ENCODE results near the gene METTL24. TPM values are rescaled to one million over a fixed set of nuclear protein-coding genes. Genes with fewer than 3 reads are reported as not detected.

METTL24 gene
- total and polyA plus RNA-seq, 2 of the 8 experiments (the other 6 are each of a cell fraction or from before 2014, with no cell fraction given), result 0.30 to 0.39 TPM

- TF ChIP-seq, protein P1, sequence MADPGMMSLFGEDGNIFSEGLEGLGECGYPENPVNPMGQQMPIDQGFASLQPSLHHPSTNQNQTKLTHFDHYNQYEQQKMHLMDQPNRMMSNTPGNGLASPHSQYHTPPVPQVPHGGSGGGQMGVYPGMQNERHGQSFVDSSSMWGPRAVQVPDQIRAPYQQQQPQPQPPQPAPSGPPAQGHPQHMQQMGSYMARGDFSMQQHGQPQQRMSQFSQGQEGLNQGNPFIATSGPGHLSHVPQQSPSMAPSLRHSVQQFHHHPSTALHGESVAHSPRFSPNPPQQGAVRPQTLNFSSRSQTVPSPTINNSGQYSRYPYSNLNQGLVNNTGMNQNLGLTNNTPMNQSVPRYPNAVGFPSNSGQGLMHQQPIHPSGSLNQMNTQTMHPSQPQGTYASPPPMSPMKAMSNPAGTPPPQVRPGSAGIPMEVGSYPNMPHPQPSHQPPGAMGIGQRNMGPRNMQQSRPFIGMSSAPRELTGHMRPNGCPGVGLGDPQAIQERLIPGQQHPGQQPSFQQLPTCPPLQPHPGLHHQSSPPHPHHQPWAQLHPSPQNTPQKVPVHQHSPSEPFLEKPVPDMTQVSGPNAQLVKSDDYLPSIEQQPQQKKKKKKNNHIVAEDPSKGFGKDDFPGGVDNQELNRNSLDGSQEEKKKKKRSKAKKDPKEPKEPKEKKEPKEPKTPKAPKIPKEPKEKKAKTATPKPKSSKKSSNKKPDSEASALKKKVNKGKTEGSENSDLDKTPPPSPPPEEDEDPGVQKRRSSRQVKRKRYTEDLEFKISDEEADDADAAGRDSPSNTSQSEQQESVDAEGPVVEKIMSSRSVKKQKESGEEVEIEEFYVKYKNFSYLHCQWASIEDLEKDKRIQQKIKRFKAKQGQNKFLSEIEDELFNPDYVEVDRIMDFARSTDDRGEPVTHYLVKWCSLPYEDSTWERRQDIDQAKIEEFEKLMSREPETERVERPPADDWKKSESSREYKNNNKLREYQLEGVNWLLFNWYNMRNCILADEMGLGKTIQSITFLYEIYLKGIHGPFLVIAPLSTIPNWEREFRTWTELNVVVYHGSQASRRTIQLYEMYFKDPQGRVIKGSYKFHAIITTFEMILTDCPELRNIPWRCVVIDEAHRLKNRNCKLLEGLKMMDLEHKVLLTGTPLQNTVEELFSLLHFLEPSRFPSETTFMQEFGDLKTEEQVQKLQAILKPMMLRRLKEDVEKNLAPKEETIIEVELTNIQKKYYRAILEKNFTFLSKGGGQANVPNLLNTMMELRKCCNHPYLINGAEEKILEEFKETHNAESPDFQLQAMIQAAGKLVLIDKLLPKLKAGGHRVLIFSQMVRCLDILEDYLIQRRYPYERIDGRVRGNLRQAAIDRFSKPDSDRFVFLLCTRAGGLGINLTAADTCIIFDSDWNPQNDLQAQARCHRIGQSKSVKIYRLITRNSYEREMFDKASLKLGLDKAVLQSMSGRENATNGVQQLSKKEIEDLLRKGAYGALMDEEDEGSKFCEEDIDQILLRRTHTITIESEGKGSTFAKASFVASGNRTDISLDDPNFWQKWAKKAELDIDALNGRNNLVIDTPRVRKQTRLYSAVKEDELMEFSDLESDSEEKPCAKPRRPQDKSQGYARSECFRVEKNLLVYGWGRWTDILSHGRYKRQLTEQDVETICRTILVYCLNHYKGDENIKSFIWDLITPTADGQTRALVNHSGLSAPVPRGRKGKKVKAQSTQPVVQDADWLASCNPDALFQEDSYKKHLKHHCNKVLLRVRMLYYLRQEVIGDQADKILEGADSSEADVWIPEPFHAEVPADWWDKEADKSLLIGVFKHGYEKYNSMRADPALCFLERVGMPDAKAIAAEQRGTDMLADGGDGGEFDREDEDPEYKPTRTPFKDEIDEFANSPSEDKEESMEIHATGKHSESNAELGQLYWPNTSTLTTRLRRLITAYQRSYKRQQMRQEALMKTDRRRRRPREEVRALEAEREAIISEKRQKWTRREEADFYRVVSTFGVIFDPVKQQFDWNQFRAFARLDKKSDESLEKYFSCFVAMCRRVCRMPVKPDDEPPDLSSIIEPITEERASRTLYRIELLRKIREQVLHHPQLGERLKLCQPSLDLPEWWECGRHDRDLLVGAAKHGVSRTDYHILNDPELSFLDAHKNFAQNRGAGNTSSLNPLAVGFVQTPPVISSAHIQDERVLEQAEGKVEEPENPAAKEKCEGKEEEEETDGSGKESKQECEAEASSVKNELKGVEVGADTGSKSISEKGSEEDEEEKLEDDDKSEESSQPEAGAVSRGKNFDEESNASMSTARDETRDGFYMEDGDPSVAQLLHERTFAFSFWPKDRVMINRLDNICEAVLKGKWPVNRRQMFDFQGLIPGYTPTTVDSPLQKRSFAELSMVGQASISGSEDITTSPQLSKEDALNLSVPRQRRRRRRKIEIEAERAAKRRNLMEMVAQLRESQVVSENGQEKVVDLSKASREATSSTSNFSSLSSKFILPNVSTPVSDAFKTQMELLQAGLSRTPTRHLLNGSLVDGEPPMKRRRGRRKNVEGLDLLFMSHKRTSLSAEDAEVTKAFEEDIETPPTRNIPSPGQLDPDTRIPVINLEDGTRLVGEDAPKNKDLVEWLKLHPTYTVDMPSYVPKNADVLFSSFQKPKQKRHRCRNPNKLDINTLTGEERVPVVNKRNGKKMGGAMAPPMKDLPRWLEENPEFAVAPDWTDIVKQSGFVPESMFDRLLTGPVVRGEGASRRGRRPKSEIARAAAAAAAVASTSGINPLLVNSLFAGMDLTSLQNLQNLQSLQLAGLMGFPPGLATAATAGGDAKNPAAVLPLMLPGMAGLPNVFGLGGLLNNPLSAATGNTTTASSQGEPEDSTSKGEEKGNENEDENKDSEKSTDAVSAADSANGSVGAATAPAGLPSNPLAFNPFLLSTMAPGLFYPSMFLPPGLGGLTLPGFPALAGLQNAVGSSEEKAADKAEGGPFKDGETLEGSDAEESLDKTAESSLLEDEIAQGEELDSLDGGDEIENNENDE (IDR thresholded peaks at IDR 0.05; ENCODE audit: insufficient replicate concordance, low read length), result no peak
- TF ChIP-seq MAFK (IDR thresholded peaks at IDR 0.05; ENCODE audit: low read depth, low read length) (no peak), SP2 (IDR thresholded peaks at IDR 0.05; ENCODE audit: low read length) (no peak), BACH1 (IDR thresholded peaks at IDR 0.05; ENCODE audit: low read length) (no peak), ZNF274 (IDR thresholded peaks at IDR 0.05; ENCODE audit: borderline replicate concordance, extremely low read depth, low read length) (no peak), ASH2L (IDR thresholded peaks at IDR 0.05; ENCODE audit: low read length) (no peak), CHD1 (IDR thresholded peaks at IDR 0.05; ENCODE audit: low read depth, low read length) (no peak)
- TF ChIP-seq, protein P2, sequence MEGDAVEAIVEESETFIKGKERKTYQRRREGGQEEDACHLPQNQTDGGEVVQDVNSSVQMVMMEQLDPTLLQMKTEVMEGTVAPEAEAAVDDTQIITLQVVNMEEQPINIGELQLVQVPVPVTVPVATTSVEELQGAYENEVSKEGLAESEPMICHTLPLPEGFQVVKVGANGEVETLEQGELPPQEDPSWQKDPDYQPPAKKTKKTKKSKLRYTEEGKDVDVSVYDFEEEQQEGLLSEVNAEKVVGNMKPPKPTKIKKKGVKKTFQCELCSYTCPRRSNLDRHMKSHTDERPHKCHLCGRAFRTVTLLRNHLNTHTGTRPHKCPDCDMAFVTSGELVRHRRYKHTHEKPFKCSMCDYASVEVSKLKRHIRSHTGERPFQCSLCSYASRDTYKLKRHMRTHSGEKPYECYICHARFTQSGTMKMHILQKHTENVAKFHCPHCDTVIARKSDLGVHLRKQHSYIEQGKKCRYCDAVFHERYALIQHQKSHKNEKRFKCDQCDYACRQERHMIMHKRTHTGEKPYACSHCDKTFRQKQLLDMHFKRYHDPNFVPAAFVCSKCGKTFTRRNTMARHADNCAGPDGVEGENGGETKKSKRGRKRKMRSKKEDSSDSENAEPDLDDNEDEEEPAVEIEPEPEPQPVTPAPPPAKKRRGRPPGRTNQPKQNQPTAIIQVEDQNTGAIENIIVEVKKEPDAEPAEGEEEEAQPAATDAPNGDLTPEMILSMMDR (IDR thresholded peaks at IDR 0.05; ENCODE audit: control extremely low read depth in 1 of 3, insufficient read depth in 1 of 3, low read depth in 1 of 3, low read length in 3 of 3), result no peak
Measured at GRCh38 chr6:110246900-110247546, 111.1 kb downstream of the METTL24 start (continued).
